ENCODE results near the gene C16orf90.
"Not testable (repeated sequence)": the region's sequence is repeated elsewhere in the genome, so short reads cannot be mapped to it uniquely, and the experiment has no call there.

The C16orf90 gene

GRCh38 chr16:3528406-3528805, 33.1 kb upstream of the C16orf90 start:
- no peaks in the 10 kb centered on the region for H3K27me3 ChIP-seq (ENCODE audit: control insufficient read depth, insufficient read depth, low read length)

GRCh38 chr16:3527216-3527829, 32.0 kb upstream of the C16orf90 start:
- peaks cover 50% of the 10 kb centered on the region for H3K36me3 ChIP-seq (ENCODE audit: control insufficient read depth, insufficient read depth, low read length)
- not testable (repeated sequence) for H3K27me3 ChIP-seq (ENCODE audit: control insufficient read depth, insufficient read depth, low read length); H3K27ac ChIP-seq (ENCODE audit: low read depth, low read length); H3K9ac ChIP-seq (ENCODE audit: low read depth, low read length); H3K4me3 ChIP-seq (ENCODE audit: low read depth, low read length); H3K9me3 ChIP-seq (ENCODE audit: control insufficient read depth, insufficient read depth, low read length); H3K4me1 ChIP-seq (ENCODE audit: control insufficient read depth, insufficient read depth, low read length)

More at GRCh38 chr16:3528406-3528805, 33.1 kb upstream of the C16orf90 start:
- no peak overlapping the region for H3K4me3 ChIP-seq (ENCODE audit: low read depth, low read length)
- H3K9me3 ChIP-seq (ENCODE audit: control insufficient read depth, insufficient read depth, low read length), result no peaks in the 10 kb centered on the region; the same call in 1 of the 2 replicates
- peaks cover 53% of the 10 kb centered on the region for H3K36me3 ChIP-seq (ENCODE audit: control insufficient read depth, insufficient read depth, low read length)
- H3K9ac ChIP-seq (ENCODE audit: low read depth, low read length), result no peak overlapping the region
- H3K27ac ChIP-seq (ENCODE audit: low read depth, low read length), result no peak overlapping the region
- H3K4me1 ChIP-seq (ENCODE audit: control insufficient read depth, insufficient read depth, low read length), result no peaks in the 10 kb centered on the region

GRCh38 chr16:3525951-3526350, 30.7 kb upstream of the C16orf90 start:
- H3K4me1 ChIP-seq (ENCODE audit: control insufficient read depth, insufficient read depth, low read length), result no peaks in the 10 kb centered on the region
- no peaks in the 10 kb centered on the region for H3K27me3 ChIP-seq (ENCODE audit: control insufficient read depth, insufficient read depth, low read length)
- no peak overlapping the region for H3K9ac ChIP-seq (ENCODE audit: low read depth, low read length)
- no peak overlapping the region for H3K27ac ChIP-seq (ENCODE audit: low read depth, low read length)
- H3K36me3 ChIP-seq (ENCODE audit: control insufficient read depth, insufficient read depth, low read length), result peaks cover 46% of the 10 kb centered on the region
- no peaks in the 10 kb centered on the region for H3K9me3 ChIP-seq (ENCODE audit: control insufficient read depth, insufficient read depth, low read length)
- no peak overlapping the region for H3K4me3 ChIP-seq (ENCODE audit: low read depth, low read length)

- Histone ChIP-seq H3K9me3 (ENCODE audit: control insufficient read depth, insufficient read depth, low read length) (no peaks in the 10 kb centered on the region), H3K36me3 (ENCODE audit: control insufficient read depth, insufficient read depth, low read length) (peaks cover 38% of the 10 kb centered on the region), H3K9ac (ENCODE audit: low read depth, low read length) (no peak overlapping the region), H3K27me3 (ENCODE audit: control insufficient read depth, insufficient read depth, low read length) (no peaks in the 10 kb centered on the region), H3K4me3 (ENCODE audit: low read depth, low read length) (no peak overlapping the region), H3K4me1 (ENCODE audit: control insufficient read depth, insufficient read depth, low read length) (no peaks in the 10 kb centered on the region), H3K27ac (ENCODE audit: low read depth, low read length) (no peak overlapping the region)
Observed at GRCh38 chr16:3523281-3523680, 28.0 kb upstream of the C16orf90 start.

GRCh38 chr16:3520841-3521240, 25.6 kb upstream of the C16orf90 start:
- H3K27ac ChIP-seq (ENCODE audit: low read depth, low read length), result no peak overlapping the region
- H3K36me3 ChIP-seq (ENCODE audit: control insufficient read depth, insufficient read depth, low read length), result peaks cover 40% of the 10 kb centered on the region

GRCh38 chr16:3520413-3520812, 25.1 kb upstream of the C16orf90 start:
- H3K36me3 ChIP-seq (ENCODE audit: control insufficient read depth, insufficient read depth, low read length), result peaks cover 44% of the 10 kb centered on the region
- H3K27ac ChIP-seq (ENCODE audit: low read depth, low read length), result no peak overlapping the region
- H3K4me1 ChIP-seq (ENCODE audit: control insufficient read depth, insufficient read depth, low read length), result no peaks in the 10 kb centered on the region
- no peaks in the 10 kb centered on the region for H3K27me3 ChIP-seq (ENCODE audit: control insufficient read depth, insufficient read depth, low read length)
- no peaks in the 10 kb centered on the region for H3K9me3 ChIP-seq (ENCODE audit: control insufficient read depth, insufficient read depth, low read length)
- H3K4me3 ChIP-seq (ENCODE audit: low read depth, low read length), result no peak overlapping the region
- no peak overlapping the region for H3K9ac ChIP-seq (ENCODE audit: low read depth, low read length)

More at GRCh38 chr16:3520841-3521240, 25.6 kb upstream of the C16orf90 start:
- Histone ChIP-seq H3K27me3 (ENCODE audit: control insufficient read depth, insufficient read depth, low read length) (no peaks in the 10 kb centered on the region), H3K4me3 (ENCODE audit: low read depth, low read length) (no peak overlapping the region), H3K4me1 (ENCODE audit: control insufficient read depth, insufficient read depth, low read length) (no peaks in the 10 kb centered on the region), H3K9me3 (ENCODE audit: control insufficient read depth, insufficient read depth, low read length) (no peaks in the 10 kb centered on the region), H3K9ac (ENCODE audit: low read depth, low read length) (no peak overlapping the region)

- H3K27me3 ChIP-seq (ENCODE audit: control insufficient read depth, insufficient read depth, low read length), result no peaks in the 10 kb centered on the region
- no peak overlapping the region for H3K4me3 ChIP-seq (ENCODE audit: low read depth, low read length)
- peaks cover 46% of the 10 kb centered on the region for H3K36me3 ChIP-seq (ENCODE audit: control insufficient read depth, insufficient read depth, low read length)
- no peaks in the 10 kb centered on the region for H3K4me1 ChIP-seq (ENCODE audit: control insufficient read depth, insufficient read depth, low read length)
- H3K27ac ChIP-seq (ENCODE audit: low read depth, low read length), result no peak overlapping the region
- H3K9me3 ChIP-seq (ENCODE audit: control insufficient read depth, insufficient read depth, low read length), result no peaks in the 10 kb centered on the region
- H3K9ac ChIP-seq (ENCODE audit: low read depth, low read length), result no peak overlapping the region
Observed at GRCh38 chr16:3519581-3519980, 24.3 kb upstream of the C16orf90 start.

- Histone ChIP-seq H3K36me3 (ENCODE audit: control insufficient read depth, insufficient read depth, low read length) (peaks cover 51% of the 10 kb centered on the region), H3K27ac (ENCODE audit: low read depth, low read length) (no peak overlapping the region), H3K4me1 (ENCODE audit: control insufficient read depth, insufficient read depth, low read length) (no peaks in the 10 kb centered on the region), H3K4me3 (ENCODE audit: low read depth, low read length) (no peak overlapping the region), H3K9ac (ENCODE audit: low read depth, low read length) (no peak overlapping the region), H3K27me3 (ENCODE audit: control insufficient read depth, insufficient read depth, low read length) (no peaks in the 10 kb centered on the region), H3K9me3 (ENCODE audit: control insufficient read depth, insufficient read depth, low read length) (no peaks in the 10 kb centered on the region)
Observed at GRCh38 chr16:3518986-3519348, 23.7 kb upstream of the C16orf90 start.

GRCh38 chr16:3518292-3518985, 23.1 kb upstream of the C16orf90 start:
- Histone ChIP-seq H3K36me3 (ENCODE audit: control insufficient read depth, insufficient read depth, low read length) (peaks cover 50% of the 10 kb centered on the region), H3K27ac (ENCODE audit: low read depth, low read length) (no peak overlapping the region), H3K4me1 (ENCODE audit: control insufficient read depth, insufficient read depth, low read length) (no peaks in the 10 kb centered on the region), H3K9me3 (ENCODE audit: control insufficient read depth, insufficient read depth, low read length) (no peaks in the 10 kb centered on the region), H3K4me3 (ENCODE audit: low read depth, low read length) (no peak overlapping the region), H3K27me3 (ENCODE audit: control insufficient read depth, insufficient read depth, low read length) (no peaks in the 10 kb centered on the region), H3K9ac (ENCODE audit: low read depth, low read length) (no peak overlapping the region)

GRCh38 chr16:3515897-3516296, 20.6 kb upstream of the C16orf90 start:
- Histone ChIP-seq H3K36me3 (ENCODE audit: control insufficient read depth, insufficient read depth, low read length) (peaks cover 60% of the 10 kb centered on the region), H3K4me3 (ENCODE audit: low read depth, low read length) (no peak overlapping the region), H3K4me1 (ENCODE audit: control insufficient read depth, insufficient read depth, low read length) (no peaks in the 10 kb centered on the region), H3K9ac (ENCODE audit: low read depth, low read length) (no peak overlapping the region), H3K27ac (ENCODE audit: low read depth, low read length) (no peak overlapping the region), H3K27me3 (ENCODE audit: control insufficient read depth, insufficient read depth, low read length) (no peaks in the 10 kb centered on the region), H3K9me3 (ENCODE audit: control insufficient read depth, insufficient read depth, low read length) (no peaks in the 10 kb centered on the region)

- Histone ChIP-seq H3K4me1 (ENCODE audit: control insufficient read depth, insufficient read depth, low read length) (no peaks in the 10 kb centered on the region), H3K4me3 (ENCODE audit: low read depth, low read length) (no peak overlapping the region), H3K27ac (ENCODE audit: low read depth, low read length) (no peak overlapping the region), H3K9ac (ENCODE audit: low read depth, low read length) (no peak overlapping the region), H3K9me3 (ENCODE audit: control insufficient read depth, insufficient read depth, low read length) (no peaks in the 10 kb centered on the region), H3K27me3 (ENCODE audit: control insufficient read depth, insufficient read depth, low read length) (no peaks in the 10 kb centered on the region), H3K36me3 (ENCODE audit: control insufficient read depth, insufficient read depth, low read length) (peaks cover 57% of the 10 kb centered on the region)
Observed at GRCh38 chr16:3514621-3515020, 19.3 kb upstream of the C16orf90 start.
